NB4 (cell line): ENCODE measurements around the gene PINK1.

Experiments
- MYC ChIP-seq: IDR thresholded peaks from 2 replicates; pipeline ENCODE4 v1.6.1; 2011; ENCODE audit warnings: low read depth, low read length
- POLR2A ChIP-seq: IDR thresholded peaks from 2 replicates; pipeline ENCODE4 v1.6.1; 2011; ENCODE audit warnings: mild to moderate bottlenecking; ENCODE audit not compliant: insufficient read length; ENCODE audit errors: extremely low read depth
- TF ChIP-seq, protein P1 (sequence below): IDR thresholded peaks from one replicate; pipeline ENCODE4 v1.5.1; 2012; ENCODE audit warnings: low read depth, low read length
- TF ChIP-seq, protein P2 (sequence below): IDR thresholded peaks from 2 replicates; pipeline ENCODE4 v1.6.1; 2011; ENCODE audit warnings: low read depth, low read length

DNA sequence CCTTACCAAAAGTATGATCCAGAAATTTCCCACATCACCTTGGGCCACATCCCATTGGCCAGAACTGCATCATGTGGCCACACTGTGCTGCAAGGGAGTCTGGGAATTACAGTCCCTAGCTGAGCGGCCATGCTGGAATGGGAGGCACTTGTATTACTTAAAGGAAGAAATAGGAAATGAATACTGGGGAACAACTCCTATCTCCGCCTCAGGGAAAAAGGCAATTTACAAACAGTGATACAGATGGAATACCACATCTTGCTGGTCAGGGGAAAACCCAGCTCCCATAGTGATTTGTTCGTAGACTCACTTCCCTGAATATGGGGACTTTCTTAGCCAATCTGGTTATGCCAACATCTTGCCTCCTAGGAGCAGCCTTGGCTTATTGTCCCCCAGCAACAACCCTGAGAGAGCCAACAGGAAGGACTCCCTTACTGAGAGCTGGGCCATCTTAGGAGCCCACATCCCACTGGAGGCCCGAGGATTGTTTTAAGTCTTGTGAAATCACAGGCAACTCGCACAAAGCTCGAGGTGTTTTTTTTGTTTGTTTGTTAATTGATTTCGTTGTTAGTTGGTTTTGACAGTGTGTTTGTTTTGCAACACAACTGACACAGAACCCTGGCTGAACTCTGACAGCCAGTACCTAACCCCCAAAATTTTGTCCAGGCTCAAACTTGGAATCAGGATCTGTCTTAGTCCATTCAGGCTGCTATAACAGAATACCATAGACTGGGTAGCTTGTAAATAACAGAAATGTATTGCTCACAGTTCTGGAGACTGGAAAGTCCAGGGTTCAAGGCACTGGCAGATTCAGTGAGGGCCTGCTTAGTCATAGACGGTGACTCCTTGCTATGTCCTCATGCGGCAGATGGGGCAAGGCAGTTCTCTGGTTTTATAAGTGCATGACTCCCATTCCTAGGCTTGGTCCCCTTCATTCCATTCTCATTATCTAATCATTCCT is 29.5 kb upstream of the PINK1 start:
- TF ChIP-seq, protein P1, sequence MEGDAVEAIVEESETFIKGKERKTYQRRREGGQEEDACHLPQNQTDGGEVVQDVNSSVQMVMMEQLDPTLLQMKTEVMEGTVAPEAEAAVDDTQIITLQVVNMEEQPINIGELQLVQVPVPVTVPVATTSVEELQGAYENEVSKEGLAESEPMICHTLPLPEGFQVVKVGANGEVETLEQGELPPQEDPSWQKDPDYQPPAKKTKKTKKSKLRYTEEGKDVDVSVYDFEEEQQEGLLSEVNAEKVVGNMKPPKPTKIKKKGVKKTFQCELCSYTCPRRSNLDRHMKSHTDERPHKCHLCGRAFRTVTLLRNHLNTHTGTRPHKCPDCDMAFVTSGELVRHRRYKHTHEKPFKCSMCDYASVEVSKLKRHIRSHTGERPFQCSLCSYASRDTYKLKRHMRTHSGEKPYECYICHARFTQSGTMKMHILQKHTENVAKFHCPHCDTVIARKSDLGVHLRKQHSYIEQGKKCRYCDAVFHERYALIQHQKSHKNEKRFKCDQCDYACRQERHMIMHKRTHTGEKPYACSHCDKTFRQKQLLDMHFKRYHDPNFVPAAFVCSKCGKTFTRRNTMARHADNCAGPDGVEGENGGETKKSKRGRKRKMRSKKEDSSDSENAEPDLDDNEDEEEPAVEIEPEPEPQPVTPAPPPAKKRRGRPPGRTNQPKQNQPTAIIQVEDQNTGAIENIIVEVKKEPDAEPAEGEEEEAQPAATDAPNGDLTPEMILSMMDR = no peak
- TF ChIP-seq MYC = no peak
- no peak for TF ChIP-seq POLR2A
- TF ChIP-seq, protein P2, sequence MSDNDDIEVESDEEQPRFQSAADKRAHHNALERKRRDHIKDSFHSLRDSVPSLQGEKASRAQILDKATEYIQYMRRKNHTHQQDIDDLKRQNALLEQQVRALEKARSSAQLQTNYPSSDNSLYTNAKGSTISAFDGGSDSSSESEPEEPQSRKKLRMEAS = no peak
